GM19025 (cell line): Measurements from ENCODE around the gene HIKESHI.
"Not testable (repeated sequence)": the region's sequence is repeated elsewhere in the genome, so short reads cannot be mapped to it uniquely, and the experiment has no call there.

Source experiments
- ATAC-seq: cut with Tn5 transposase; IDR thresholded peaks from one replicate; pipeline ENCODE4 v1.9.1; 2021; ENCODE audit warnings: mild to moderate bottlenecking, low read depth, moderate library complexity; ENCODE audit not compliant: unreplicated experiment

Gene HIKESHI, protein sequence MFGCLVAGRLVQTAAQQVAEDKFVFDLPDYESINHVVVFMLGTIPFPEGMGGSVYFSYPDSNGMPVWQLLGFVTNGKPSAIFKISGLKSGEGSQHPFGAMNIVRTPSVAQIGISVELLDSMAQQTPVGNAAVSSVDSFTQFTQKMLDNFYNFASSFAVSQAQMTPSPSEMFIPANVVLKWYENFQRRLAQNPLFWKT

DNA sequence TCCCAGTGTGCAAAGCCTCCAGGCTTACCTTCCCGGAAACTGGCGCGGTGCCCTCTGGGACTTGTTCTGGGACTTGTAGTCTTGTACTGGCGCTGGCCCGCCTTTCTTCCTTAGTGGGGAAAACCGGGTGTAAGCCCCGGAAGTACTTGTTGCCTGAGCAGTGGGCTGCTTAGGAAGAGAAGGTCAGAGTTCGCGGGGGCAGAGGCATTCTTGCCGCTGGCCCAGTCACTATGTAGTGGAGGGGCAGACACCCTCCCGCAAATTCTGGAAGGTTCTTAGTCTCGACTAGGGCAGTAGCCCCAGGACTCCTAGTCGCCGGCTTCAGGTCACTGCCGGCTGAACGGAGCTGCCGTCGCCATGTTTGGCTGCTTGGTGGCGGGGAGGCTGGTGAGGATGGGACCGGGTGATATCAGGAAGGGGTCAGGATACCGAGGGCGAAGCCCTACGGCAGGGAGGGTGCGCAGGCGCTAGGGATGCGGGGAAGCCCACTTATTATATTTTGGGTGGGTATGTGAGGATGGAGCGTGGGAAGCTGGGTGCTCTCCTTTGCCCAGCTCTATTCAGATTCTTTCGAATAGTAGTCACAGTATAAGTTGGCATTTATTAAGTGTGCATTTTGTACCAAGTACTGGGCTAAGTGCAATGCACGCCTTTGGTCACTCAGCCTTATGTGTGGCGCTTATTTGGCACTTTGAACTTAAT lies at the start of gene HIKESHI:
Gene HIKESHI (plus strand): TSS at position 149 of the 702 bp plus-strand sequence. CDS start 209 bp downstream, at position 358.
- ATAC-seq = peak; percentile 99

DNA sequence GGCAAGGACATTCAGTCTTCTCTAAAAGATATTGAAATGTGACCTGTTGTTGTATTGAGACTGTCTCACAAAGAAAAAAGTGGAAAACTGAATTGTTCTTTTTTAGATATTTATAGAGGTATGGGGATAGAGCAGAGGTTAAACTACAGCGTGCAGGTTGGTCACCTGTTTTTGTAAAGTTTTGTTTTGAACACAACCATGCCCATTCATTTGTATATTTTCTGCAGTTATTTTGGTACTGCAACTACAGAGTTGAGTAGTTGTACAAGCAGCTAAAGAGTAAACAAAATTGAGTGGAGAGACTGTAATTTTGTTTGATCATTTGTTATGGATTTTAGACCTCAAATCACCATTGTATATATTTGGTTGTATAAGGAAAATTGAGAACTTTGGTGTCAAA lies 46.1 kb upstream of the HIKESHI start:
- ATAC-seq = peak; percentile 89

DNA sequence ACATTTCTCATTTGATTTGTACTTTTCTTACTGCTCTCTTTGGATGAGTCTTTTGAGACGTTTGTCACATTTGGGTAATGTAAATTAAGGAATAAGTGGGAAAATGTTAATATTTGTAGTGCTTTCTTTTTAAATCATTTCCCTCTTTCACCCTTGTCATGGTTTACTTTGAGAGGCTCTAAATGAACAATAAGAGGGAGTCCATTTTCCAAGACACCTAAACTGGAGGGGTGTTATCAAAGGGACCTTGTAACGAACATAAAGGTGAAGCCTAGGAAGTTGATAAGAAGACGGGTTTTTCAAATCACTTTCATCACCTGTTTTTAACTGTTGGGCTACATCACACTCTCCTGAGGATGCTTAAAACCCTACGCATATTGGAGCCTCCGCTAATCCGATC lies 45.4 kb upstream of the HIKESHI start:
- no peak for ATAC-seq

DNA sequence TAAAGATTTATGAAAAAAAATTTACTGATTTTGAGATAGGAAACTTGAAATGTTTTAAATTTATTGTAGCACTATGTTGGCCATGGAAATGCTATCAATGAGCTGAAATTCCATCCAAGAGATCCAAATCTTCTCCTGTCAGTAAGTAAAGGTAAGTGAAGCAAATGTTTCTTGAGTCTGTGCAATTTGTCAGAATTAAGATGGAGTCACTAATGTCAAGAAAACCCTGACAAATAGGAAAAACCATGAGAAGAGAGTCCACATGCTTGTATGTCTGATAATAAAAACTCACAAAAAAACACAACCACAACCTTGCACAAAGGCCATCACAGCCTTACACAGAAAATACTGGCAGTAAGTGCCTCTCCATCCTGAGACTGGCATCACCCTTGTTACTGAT lies 44.6 kb upstream of the HIKESHI start:
- ATAC-seq = no peak

DNA sequence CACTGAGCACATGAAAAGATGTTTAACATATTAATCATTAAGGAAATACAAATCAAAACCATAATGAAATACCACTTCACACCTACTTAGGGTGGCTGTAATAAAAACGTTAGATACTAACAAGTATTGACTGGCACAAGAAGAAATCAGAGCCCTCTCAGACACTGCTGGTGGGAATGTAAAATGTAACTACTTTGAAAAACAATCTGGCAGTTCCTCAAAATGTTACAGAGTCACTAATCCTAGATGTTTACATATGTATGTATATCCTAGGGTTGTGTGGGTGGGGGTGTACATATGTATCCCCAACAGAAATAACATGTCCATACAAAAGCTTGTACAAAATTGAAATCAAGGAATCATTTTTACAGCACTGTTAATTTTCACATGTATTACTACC lies 42.3 kb upstream of the HIKESHI start:
- no peak for ATAC-seq

DNA sequence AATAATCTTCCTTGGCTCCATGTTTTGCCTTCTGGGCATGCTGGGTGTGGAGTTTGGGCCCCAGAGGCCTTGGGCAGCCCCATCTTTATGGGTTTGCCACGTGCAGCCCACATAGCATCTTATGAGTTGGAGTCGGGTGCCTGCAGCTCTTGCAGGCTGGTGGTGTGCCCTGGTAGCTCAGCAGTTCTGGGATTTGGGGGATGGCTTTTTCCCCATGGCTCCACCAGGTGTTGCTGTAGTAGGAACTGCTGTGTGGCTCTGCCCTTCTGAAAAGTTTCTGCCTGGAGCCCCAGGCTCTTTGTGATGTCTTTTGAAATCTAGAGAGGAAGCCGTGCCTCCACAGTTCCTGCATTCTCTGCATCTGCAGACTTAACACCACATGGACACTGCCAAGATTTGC lies 40.7 kb upstream of the HIKESHI start:
- ATAC-seq = no peak

DNA sequence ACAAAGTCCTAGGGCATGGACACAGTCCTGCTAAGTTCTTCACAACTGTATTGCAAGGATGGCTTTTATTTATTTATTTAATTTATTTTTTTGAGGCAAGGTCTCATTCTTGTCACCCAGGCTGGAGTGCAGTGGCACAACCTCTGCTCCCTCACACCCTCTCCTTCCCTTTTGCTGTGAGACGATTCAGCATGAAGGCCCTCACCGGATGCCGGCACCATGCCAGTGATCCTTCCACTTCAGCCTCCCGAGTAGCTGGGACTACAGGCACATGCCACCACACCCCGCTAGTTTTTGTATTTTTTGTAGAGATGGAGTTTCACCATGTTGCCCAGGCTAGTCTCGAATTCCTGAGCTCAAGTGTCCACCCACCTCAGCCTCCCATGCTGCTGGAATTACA lies 39.7 kb upstream of the HIKESHI start:
- no peak for ATAC-seq

DNA sequence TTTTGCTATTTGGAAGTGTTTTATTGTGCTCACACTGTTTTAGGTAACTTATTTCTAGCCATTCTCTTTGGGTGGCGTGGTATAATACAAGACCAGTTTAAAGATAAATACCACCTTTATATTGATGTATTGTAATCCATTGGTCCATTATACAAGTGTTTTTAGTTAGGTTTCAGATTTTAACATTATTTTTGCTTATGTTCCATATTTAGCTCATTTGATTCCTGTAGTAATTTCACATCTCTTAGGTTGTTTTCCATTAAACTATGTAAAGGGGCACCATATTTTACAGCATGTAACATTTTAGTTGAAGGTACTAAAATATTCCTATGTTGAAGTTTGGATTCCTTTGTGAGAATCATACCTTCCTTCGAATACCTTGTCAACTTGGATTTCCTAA lies 37.4 kb upstream of the HIKESHI start:
- no peak for ATAC-seq

DNA sequence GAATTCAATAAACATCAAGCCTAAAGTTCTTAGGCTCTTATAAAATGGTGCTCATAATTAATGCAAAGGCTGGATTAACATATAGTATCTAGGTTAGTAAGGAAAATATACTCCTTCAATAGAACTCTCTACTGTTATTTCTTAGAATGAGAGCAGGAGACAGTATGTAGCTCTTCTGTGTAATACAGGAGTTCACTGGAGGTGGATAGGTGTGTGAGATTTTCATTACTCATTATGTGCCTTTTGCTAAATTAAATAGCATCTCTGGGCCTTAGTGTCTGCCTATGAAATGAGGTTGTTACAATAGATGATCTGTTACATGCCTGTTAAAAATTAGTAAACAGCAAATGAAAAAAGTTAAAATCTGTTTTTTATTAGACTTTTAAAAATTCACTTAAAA lies 36.8 kb upstream of the HIKESHI start:
- no peak for ATAC-seq

DNA sequence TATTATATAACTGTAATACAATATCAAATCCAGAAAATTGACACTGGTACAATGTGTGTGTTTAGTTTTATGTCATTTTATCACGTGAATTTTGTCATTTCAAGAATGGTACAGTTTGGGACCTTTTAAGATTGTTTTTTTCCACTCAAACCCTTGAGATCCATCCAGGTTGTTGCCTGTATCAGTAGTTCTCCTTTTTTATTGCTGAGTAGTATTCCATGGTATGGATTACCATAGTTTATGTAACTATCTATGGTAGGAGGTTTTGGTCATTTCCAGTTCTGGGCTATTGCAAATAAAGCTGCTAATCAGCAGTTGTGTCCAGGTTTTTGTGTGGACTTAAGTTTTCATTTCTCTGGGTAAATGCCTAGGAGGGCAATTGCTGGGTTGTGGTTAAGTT lies 32.4 kb upstream of the HIKESHI start:
- no peak for ATAC-seq

DNA sequence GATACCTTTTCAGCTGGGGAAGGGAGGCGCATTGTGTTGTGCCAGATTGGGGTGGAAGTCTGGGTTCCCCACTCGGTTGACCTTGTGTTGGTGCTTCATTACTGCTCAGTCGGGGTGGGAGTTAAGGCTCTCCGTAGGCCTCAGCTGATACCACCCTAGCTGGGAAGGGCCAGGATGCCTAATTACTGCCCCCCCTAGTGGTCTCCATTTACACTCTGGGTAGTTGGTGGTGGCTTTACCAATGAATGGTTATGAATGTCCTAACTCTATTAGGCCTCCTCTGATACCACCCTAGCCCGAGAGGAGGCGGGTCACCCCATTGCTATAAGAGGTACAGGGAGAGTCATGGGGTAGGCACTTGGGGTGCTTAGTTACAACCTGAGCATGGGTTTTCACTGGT lies 27.5 kb upstream of the HIKESHI start:
- ATAC-seq = no peak

DNA sequence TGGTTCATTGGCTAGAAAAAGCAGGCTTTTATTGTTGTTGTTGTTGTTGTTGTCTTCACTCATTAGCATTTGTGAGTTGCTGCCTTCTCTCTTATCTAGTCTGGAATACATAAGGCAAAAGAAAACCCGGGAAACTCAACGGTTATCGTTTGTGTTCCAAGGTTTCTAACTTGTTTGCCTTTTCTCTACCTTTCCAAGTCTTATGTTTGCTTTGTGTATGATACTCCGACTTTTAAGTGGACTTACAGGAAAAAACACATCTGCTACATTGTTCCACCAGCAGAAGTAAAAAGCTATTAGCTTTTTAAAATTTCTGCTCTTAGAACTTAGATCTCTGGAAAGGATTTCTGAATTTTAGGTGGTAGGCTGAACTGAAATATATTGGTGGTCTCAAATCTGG lies 27.0 kb upstream of the HIKESHI start:
- ATAC-seq = no peak

DNA sequence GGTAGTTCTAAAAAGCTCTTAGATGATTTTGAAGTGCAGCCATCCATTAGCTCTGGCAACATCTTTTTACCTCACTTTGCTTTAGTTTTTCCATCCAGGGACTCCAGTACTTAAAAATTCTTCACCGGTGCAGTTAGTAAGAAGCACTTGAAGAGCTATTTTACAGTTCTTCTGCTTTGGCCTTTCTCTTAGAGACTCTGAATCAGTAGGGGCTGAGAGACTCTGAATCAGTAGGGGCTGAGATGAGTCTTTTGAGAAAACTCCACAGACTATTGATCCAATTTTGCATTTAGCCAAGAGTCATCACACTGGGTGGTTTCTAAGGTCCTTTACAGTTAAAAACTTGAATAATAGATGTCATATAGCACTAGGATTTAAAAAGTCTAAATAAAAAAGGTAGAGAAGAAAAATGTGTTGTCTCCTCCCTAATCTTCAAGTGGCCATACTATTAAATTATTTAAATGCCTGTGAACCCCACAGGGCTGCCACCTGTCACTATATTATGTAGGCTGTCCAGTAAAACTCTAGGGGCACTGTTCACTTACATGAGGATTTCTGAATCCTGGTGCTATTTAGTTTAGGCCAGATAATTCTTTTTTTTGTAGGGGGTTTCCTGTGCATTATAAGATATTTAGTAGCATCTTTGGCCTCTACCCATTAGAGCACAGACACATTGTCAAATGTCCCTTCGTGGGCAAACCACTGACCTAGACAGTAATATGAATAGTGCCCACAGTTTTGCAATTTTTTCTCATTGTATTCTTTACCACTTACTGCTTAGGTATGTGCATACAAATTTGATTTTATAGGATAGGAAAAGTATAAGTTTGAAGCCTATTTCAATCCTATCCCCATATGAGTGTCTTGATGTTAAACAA lies 26.3 kb upstream of the HIKESHI start:
- ATAC-seq = no peak

DNA sequence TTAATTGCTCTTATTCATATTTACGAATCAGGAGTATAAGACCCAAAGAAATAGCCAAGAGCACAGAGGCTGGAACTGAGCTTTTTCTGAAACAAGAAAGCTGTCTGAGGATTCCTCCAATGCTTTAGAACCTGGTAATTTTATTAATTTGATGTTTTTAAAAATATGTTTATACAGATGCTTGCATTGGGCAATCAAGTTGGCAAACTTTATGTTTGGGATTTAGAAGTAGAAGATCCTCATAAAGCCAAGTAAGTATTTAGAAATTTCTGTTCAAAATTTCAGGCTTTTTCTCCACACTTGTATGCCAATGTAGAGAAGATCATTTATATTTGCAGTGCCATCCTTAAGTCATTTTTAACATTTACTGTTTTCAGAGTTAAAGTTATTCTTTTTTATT lies 24.3 kb upstream of the HIKESHI start:
- no peak for ATAC-seq

DNA sequence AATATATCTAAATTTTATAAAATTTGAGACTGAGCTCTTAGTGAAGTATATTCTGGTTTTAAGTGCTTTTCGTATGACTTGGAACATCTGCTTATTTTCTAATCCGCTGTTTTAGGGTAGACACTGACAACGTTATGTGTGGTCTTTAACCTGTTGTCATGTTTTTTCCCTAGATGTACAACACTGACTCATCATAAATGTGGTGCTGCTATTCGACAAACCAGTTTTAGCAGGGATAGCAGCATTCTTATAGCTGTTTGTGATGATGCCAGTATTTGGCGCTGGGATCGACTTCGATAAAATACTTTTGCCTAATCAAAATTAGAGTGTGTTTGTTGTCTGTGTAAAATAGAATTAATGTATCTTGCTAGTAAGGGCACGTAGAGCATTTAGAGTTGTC lies 23.8 kb upstream of the HIKESHI start:
- no peak for ATAC-seq

DNA sequence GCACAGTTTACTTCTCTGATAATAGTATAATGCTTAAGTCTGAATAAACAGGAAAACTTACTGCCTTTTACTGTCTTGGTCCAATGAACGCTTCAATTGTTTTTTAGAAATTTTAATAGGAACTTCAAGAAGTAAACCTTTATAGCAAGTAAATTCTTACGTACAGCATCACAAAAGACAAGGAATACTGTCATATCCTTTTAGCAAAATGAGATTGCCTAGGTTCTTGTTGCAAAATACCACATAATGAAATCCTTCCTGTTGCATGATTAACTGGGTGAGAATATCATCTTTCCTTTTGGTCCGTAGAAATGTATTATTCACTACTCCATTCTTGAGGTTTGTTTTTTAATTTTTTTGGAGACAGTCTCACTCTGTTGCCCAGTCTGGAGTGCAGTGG lies 22.3 kb upstream of the HIKESHI start:
- no peak for ATAC-seq

DNA sequence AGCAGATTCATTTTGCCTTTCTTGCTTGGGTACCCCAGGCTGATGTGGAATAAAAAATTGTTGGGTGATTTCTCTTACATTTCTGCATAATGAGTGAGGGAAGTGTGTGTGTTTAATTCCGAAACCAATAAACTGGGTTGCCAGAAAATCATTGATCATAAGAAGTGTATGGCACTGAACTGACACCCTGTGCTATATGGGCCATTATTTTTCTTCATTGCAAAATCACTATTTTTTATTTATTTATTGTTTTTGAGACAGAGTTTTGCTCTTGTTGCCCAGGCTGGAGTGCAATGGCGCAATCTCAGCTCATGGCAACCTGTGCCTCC lies 14.6 kb upstream of the HIKESHI start:
- ATAC-seq = peak; percentile 23

DNA sequence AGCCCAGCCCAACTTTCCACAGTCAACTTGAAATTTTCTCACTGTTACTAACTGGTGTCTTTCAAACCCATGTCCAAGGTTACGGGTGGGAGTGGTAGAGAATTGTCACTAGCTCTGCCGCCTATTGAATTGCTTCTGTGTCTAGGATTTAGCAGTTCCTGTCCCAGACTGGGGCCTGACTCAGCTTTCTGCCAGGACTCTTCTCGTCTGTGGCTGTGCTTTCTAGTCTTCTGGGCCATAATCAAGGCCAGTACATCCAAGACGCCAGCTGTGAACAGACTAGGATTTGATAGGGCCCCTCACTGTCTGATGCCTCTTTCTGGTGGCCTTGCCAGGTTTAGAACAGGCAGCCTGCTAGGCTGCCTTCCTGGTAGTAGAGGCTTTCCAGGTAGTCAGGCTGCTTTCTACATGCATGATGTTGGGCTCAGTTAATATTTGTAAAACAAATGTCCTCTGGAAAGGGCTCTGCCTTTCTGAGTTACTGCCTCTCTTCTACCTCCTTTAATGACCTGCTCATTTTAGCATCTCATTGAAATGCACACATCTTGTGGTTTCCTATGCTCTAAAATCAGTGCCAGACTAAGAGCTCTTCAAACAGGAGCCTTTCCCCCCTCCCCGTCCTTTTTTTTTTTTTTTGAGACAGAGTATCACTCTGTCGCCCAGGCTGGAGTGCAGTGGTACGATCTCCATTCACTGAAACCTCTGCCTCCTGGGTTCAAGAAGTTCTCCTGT lies 13.1 kb upstream of the HIKESHI start:
- ATAC-seq = no peak

DNA sequence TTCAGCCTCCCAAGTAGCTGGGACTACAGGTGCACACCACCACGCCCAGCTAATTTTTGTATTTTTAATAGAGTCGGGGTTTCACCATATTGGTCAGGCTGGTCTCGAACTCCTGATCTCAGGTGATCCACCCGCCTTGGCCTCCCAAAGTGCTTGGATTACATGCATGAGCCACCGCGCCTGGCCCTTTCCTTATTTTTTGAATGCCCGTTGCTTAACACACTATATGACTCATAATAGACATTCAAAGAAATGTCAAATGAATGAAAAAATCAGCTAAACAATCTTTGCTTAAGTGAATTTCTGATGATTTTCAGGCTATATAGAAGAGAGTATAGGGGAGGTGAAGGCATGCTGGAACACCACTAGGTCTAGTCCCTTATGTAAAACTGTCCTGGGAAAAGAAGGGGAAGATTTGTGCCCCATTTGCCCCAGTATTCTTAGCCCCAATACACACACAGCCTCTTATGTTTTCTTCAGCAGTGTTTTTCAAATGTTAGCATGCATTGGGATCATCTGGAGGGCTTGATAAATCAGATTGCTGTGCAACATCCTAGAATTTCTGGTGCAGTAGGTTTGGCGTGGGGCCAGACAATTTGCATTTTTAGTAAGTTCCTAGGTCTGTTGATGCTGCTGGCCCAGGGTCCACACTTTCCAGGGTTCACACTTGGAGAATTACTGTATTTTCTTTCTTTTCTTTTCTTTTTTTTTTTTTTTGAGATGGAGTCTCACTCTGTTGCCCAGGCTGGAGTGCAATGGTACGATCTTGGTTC lies 12.3 kb upstream of the HIKESHI start:
- ATAC-seq = not testable (repeated sequence)
